ENCODE measurements around the gene LRRC27.

LRRC27 gene

GRCh38 chr10:132370426-132371340 lies 38.7 kb downstream of the LRRC27 start:
- no peaks in the 10 kb centered on the region for H3K9me3 ChIP-seq (ENCODE audit: insufficient read depth, low read length)
- no peaks in the 10 kb centered on the region for H4K20me1 ChIP-seq (ENCODE audit: insufficient read depth, low read length)
- no peak overlapping the region for H3K4me2 ChIP-seq (ENCODE audit: low read length)
- H3K9ac ChIP-seq (ENCODE audit: low read length) = no peak overlapping the region
- H2AFZ ChIP-seq (ENCODE audit: low read depth, low read length) = no peak overlapping the region
- no peak overlapping the region for H3K27ac ChIP-seq (ENCODE audit: low read length)
- TF ChIP-seq CTCF (IDR thresholded peaks at IDR 0.05; ENCODE audit: low read depth, low read length) = no peak
- TF ChIP-seq EZH2phosphoT487 (IDR thresholded peaks at IDR 0.05; ENCODE audit: low read depth) = no peak
- no peaks in the 10 kb centered on the region for H3K79me2 ChIP-seq (ENCODE audit: low read length)
- H3K4me3 ChIP-seq (ENCODE audit: low read length) = no peak overlapping the region
- no peaks in the 10 kb centered on the region for H3K36me3 ChIP-seq (replicated peaks; ENCODE audit: low read depth, low read length)
- no peaks in the 10 kb centered on the region for H3K4me1 ChIP-seq (ENCODE audit: low read length)
- no peaks in the 10 kb centered on the region for H3K27me3 ChIP-seq (ENCODE audit: low read depth, low read length)

GRCh38 chr10:132371641-132372081 lies 39.7 kb downstream of the LRRC27 start:
- Histone ChIP-seq H3K27ac (ENCODE audit: low read length) (no peak overlapping the region), H2AFZ (ENCODE audit: low read depth, low read length) (no peak overlapping the region), H3K4me1 (ENCODE audit: low read length) (no peaks in the 10 kb centered on the region), H3K9me3 (ENCODE audit: insufficient read depth, low read length) (no peaks in the 10 kb centered on the region), H3K4me3 (ENCODE audit: low read length) (no peak overlapping the region), H3K36me3 (replicated peaks; ENCODE audit: low read depth, low read length) (no peaks in the 10 kb centered on the region), H3K27me3 (ENCODE audit: low read depth, low read length) (no peaks in the 10 kb centered on the region), H3K4me2 (ENCODE audit: low read length) (no peak overlapping the region), H3K9ac (ENCODE audit: low read length) (no peak overlapping the region), H3K79me2 (ENCODE audit: low read length) (no peaks in the 10 kb centered on the region), H4K20me1 (ENCODE audit: insufficient read depth, low read length) (no peaks in the 10 kb centered on the region)
- TF ChIP-seq EZH2phosphoT487 (IDR thresholded peaks at IDR 0.05; ENCODE audit: low read depth) (no peak), CTCF (IDR thresholded peaks at IDR 0.05; ENCODE audit: low read depth, low read length) (peak; percentile 25)

GRCh38 chr10:132372516-132373095 lies 40.6 kb downstream of the LRRC27 start:
- no peaks in the 10 kb centered on the region for H3K36me3 ChIP-seq (replicated peaks; ENCODE audit: low read depth, low read length)
- H3K9me3 ChIP-seq (ENCODE audit: insufficient read depth, low read length) = no peaks in the 10 kb centered on the region
- no peaks in the 10 kb centered on the region for H3K4me1 ChIP-seq (ENCODE audit: low read length)
- no peaks in the 10 kb centered on the region for H3K27me3 ChIP-seq (ENCODE audit: low read depth, low read length)
- no peak overlapping the region for H3K4me3 ChIP-seq (ENCODE audit: low read length)
- no peak overlapping the region for H2AFZ ChIP-seq (ENCODE audit: low read depth, low read length)
- H3K27ac ChIP-seq (ENCODE audit: low read length) = no peak overlapping the region
- H3K79me2 ChIP-seq (ENCODE audit: low read length) = no peaks in the 10 kb centered on the region
- H4K20me1 ChIP-seq (ENCODE audit: insufficient read depth, low read length) = no peaks in the 10 kb centered on the region
- no peak for TF ChIP-seq EZH2phosphoT487 (IDR thresholded peaks at IDR 0.05; ENCODE audit: low read depth)
- no peak for TF ChIP-seq CTCF (IDR thresholded peaks at IDR 0.05; ENCODE audit: low read depth, low read length)
- H3K9ac ChIP-seq (ENCODE audit: low read length) = no peak overlapping the region
- no peak overlapping the region for H3K4me2 ChIP-seq (ENCODE audit: low read length)

- Histone ChIP-seq H3K9ac (ENCODE audit: low read length) (no peak overlapping the region), H3K4me2 (ENCODE audit: low read length) (no peak overlapping the region), H3K36me3 (replicated peaks; ENCODE audit: low read depth, low read length) (no peaks in the 10 kb centered on the region), H4K20me1 (ENCODE audit: insufficient read depth, low read length) (no peaks in the 10 kb centered on the region), H3K27ac (ENCODE audit: low read length) (no peak overlapping the region), H3K4me3 (ENCODE audit: low read length) (no peak overlapping the region), H3K27me3 (ENCODE audit: low read depth, low read length) (no peaks in the 10 kb centered on the region), H3K79me2 (ENCODE audit: low read length) (no peaks in the 10 kb centered on the region), H2AFZ (ENCODE audit: low read depth, low read length) (no peak overlapping the region), H3K9me3 (ENCODE audit: insufficient read depth, low read length) (no peaks in the 10 kb centered on the region), H3K4me1 (ENCODE audit: low read length) (no peaks in the 10 kb centered on the region)
- TF ChIP-seq EZH2phosphoT487 (IDR thresholded peaks at IDR 0.05; ENCODE audit: low read depth) (no peak), CTCF (IDR thresholded peaks at IDR 0.05; ENCODE audit: low read depth, low read length) (no peak)
These were observed 41.4 kb downstream of the LRRC27 start for GRCh38 chr10:132373241-132373955.

All from OCI-LY3 (cell line).